Activated B cell treated with CpG ODN at 0.5 μM for 24 hours (primary cell): Measurements from ENCODE around the gene CAMK2A. TPM values are rescaled to one million over a fixed set of nuclear protein-coding genes. Genes with fewer than 3 reads are reported as not detected.

Experiments
- ATAC-seq: fragments of 200-7000 bp; cut with Tn5 transposase; one replicate; pipeline ENCODE4 v1.10.0; 2021; ENCODE audit warnings: low read depth, mild to moderate bottlenecking, moderate library complexity
- CTCF ChIA-PET: fragments of 350-600 bp; sonication (Branson Sonifier 250); formaldehyde crosslinking; loops from one replicate; lab custom pipeline; 2021; ENCODE audit warnings: antibody characterized with exemption; lab: Charles Lee
- POLR2A ChIA-PET: fragments of 350-600 bp; sonication (Branson Sonifier 250); formaldehyde crosslinking; loops from one replicate; lab custom pipeline; 2021; ENCODE audit warnings: antibody characterized with exemption; lab: Charles Lee
- DNase-seq: peaks from one replicate; pipeline ENCODE4 v3.0.0; 2022
- H3K27ac Mint-ChIP-seq: one replicate; pipeline ENCODE4 v1.8.0; 2020; ENCODE audit warnings: mixed read lengths
- H3K27me3 Mint-ChIP-seq: one replicate; pipeline ENCODE4 v1.8.0; 2021; ENCODE audit warnings: mixed read lengths
- H3K36me3 Mint-ChIP-seq: one replicate; pipeline ENCODE4 v1.8.0; 2021; ENCODE audit warnings: low read depth, mixed read lengths
- H3K4me1 Mint-ChIP-seq: one replicate; pipeline ENCODE4 v1.8.0; 2021; ENCODE audit warnings: mixed read lengths
- H3K4me3 Mint-ChIP-seq: one replicate; pipeline ENCODE4 v1.8.0; 2020; ENCODE audit warnings: mild to moderate bottlenecking, mixed read lengths
- H3K9me3 Mint-ChIP-seq: one replicate; pipeline ENCODE4 v1.8.0; 2020; ENCODE audit warnings: mixed read lengths
- intact Hi-C: fragments of 100-400 bp; cut with micrococcal nuclease; formaldehyde crosslinking; loops from one replicate; pipeline ENCODE4 v1.15.1; 2024
- total RNA-seq: library from RNA; stranded (reverse); gene quantifications from 2 replicates; pipeline ENCODE4 v1.2.3, GENCODE V29; 2022
- TF ChIP-seq, protein P1 (sequence below): fragments of 200-600 bp; IDR thresholded peaks from one replicate; pipeline ENCODE4 v1.8.0; 2022; ENCODE audit warnings: antibody characterized with exemption, mild to moderate bottlenecking

The CAMK2A gene
- total RNA-seq, 1 donor from 2014 or later, result not detected

GRCh38 chr5:150321211-150321610, 31.6 kb upstream of the CAMK2A start:
- H3K4me3 Mint-ChIP-seq, result no peak overlapping the region
- peaks cover 9% of the 10 kb centered on the region for H3K27me3 Mint-ChIP-seq
- intact Hi-C loops, result no loop called here
- ATAC-seq (no peak), DNase-seq (no peak)
- H3K36me3 Mint-ChIP-seq, result no peaks in the 10 kb centered on the region
- no peaks in the 10 kb centered on the region for H3K4me1 Mint-ChIP-seq
- ChIA-PET CTCF (no interaction called here), POLR2A (no interaction called here)
- TF ChIP-seq, protein P1, sequence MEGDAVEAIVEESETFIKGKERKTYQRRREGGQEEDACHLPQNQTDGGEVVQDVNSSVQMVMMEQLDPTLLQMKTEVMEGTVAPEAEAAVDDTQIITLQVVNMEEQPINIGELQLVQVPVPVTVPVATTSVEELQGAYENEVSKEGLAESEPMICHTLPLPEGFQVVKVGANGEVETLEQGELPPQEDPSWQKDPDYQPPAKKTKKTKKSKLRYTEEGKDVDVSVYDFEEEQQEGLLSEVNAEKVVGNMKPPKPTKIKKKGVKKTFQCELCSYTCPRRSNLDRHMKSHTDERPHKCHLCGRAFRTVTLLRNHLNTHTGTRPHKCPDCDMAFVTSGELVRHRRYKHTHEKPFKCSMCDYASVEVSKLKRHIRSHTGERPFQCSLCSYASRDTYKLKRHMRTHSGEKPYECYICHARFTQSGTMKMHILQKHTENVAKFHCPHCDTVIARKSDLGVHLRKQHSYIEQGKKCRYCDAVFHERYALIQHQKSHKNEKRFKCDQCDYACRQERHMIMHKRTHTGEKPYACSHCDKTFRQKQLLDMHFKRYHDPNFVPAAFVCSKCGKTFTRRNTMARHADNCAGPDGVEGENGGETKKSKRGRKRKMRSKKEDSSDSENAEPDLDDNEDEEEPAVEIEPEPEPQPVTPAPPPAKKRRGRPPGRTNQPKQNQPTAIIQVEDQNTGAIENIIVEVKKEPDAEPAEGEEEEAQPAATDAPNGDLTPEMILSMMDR, result no peak
- H3K9me3 Mint-ChIP-seq, result no peaks in the 10 kb centered on the region
- H3K27ac Mint-ChIP-seq, result no peak overlapping the region

DNA sequence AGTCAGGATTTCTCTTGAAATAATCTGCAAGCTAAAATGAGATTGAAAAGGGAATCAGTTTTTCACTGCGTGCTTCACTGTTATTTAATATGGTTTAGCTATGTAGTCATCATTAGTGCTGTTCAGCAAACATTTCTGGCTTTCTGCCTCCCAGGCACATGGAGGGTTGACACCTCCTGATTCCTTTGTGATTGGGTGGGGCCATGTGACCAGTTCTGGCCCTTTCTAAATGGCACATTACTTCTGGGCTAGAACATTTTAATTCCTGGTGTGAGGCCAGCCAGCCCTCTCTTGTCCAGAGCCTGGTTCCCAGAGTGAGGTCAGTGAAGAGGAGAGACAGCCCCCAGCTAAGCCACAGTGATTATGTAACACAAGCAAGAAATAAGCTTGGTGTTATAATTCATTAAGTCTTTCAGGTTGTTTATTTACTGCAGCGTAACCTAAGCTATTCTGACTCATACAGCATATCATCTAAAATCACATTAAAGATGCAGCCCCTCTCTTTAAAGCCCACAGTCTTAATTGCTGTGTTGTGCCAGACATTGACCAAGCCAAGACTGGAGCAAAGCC, 30.6 kb upstream of the CAMK2A start:
- no peaks in the 10 kb centered on the region for H3K36me3 Mint-ChIP-seq
- intact Hi-C loops, result no loop called here
- POLR2A ChIA-PET, result interaction anchor here (0.6 kb wide), 1 partner anchor 655 kb away, joined by 3 read pairs; no protein-coding TSS in a partner anchor

DNA sequence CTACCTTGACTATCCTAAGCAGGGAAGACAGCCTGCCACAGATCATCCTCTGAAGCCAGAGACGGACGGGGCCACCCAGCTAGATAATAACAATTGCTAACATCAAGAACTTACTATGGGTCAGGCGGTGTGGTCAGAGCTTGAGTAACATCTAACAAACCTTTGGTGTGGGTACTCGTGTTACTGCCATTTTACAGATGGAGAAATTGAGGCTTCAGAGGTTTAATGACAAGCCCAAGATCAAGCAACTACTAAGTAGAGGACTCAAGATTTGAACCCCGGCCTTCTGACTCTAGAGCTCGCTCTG, 29.9 kb upstream of the CAMK2A start:
- ChIA-PET POLR2A (no interaction called here), CTCF (no interaction called here)
- TF ChIP-seq, protein P1, result no peak
- intact Hi-C loops, result no loop called here
- Mint-ChIP-seq H3K9me3 (no peaks in the 10 kb centered on the region), H3K27ac (no peak overlapping the region), H3K4me1 (no peaks in the 10 kb centered on the region), H3K27me3 (peaks cover 11% of the 10 kb centered on the region), H3K4me3 (no peak overlapping the region), H3K36me3 (no peaks in the 10 kb centered on the region)
- ATAC-seq (no peak), DNase-seq (no peak)

More for the DNA sequence above, 30.6 kb upstream of the CAMK2A start:
- CTCF ChIA-PET, result no interaction called here
- Mint-ChIP-seq H3K27me3 (peaks cover 11% of the 10 kb centered on the region), H3K4me3 (no peak overlapping the region), H3K4me1 (no peaks in the 10 kb centered on the region), H3K27ac (no peak overlapping the region), H3K9me3 (no peaks in the 10 kb centered on the region)
- TF ChIP-seq, protein P1, result no peak
- ATAC-seq (no peak), DNase-seq (no peak)

- ChIA-PET CTCF (no interaction called here), POLR2A (no interaction called here)
- ATAC-seq, result no peak
- Mint-ChIP-seq H3K4me3 (no peak overlapping the region), H3K27me3 (peaks cover 12% of the 10 kb centered on the region), H3K36me3 (no peaks in the 10 kb centered on the region), H3K9me3 (no peaks in the 10 kb centered on the region), H3K27ac (no peak overlapping the region), H3K4me1 (no peaks in the 10 kb centered on the region)
- intact Hi-C loops, result no loop called here
- TF ChIP-seq, protein P1, result no peak
- no peak for DNase-seq
Observed at GRCh38 chr5:150318613-150319483, 29.3 kb upstream of the CAMK2A start.
